T-helper 1 cell (primary cell): ENCODE results near the gene ZDHHC18.
"Not testable (repeated sequence)": the region's sequence is repeated elsewhere in the genome, so short reads cannot be mapped to it uniquely, and the experiment has no call there.

Experiments
- DNase-seq, 5 donors: peaks; one replicate each; pipeline ENCODE4 v3.0.0-alpha.2; 2012 to 2020

ZDHHC18 gene

DNA sequence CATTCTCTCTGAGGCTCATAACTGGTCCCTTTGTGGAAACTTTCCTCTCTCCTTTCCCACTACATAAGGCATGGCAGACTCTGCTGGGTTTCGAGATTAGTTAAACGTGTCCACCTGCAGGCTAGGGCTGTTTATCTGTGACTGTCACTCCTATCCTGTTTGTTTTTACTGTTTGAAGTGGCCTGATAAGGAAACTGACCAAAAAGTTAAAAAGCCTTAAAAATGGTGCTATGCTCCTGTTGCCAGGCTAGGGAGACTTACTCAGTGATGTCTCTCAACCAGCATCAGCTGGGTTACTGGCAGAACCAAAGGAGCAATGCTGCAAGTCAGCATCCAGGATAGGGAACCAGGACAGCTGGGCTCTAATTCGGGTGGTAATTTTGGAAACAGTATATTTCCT lies 34.9 kb upstream of the ZDHHC18 start:
- no peak for DNase-seq

DNA sequence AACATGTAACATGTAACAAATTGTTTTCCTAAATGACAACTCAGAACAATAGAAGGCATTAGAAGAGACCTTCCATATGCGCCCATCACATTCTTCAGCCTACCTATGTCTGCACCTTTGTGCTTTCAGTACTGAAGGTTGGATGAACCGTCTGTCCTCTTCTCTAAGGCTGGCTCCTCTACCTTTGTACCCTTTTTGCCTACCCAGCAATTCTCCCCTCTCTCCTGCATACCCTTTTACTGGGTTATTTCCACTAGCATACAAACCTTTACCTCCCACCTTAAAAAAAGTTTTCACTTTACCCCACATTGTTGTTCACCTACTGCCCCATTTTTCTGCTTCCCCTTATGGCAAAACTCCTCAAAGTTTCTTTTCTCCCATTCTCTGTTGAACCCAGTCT lies 33.6 kb upstream of the ZDHHC18 start:
- no peak for DNase-seq

DNA sequence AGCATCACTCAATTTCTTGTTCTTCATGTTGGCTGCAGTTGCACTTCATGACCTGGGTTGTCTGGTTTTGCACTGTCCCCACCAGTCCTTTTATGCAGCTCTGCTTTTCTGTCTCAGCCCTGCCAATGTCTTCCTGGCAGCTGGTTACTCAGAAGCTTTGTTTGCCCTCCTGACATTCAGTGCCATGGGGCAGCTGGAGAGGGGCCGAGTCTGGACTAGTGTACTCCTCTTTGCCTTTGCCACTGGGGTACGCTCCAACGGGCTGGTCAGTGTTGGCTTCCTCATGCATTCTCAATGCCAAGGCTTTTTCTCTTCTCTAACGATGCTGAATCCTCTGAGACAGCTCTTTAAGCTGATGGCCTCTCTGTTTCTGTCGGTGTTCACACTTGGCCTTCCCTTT lies 32.1 kb upstream of the ZDHHC18 start:
- DNase-seq, result no peak

DNA sequence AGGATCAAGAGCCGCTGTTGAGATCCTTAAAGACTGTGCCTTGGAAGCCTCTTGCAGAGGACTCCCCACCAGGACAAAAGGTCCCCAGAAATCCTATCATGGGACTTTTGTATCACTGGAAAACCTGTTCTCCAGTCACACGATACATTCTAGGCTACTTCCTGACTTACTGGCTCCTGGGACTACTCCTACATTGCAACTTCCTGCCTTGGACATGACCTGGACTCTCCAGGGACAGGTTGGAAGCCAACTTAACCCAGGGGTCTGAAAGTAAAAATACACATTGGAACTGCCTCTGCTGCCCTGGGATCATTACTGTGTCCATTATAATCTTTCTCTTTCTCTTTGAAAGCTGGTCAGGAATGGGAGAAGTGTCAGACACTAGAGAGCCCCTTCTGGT lies 28.9 kb upstream of the ZDHHC18 start:
- no peak for DNase-seq

DNA sequence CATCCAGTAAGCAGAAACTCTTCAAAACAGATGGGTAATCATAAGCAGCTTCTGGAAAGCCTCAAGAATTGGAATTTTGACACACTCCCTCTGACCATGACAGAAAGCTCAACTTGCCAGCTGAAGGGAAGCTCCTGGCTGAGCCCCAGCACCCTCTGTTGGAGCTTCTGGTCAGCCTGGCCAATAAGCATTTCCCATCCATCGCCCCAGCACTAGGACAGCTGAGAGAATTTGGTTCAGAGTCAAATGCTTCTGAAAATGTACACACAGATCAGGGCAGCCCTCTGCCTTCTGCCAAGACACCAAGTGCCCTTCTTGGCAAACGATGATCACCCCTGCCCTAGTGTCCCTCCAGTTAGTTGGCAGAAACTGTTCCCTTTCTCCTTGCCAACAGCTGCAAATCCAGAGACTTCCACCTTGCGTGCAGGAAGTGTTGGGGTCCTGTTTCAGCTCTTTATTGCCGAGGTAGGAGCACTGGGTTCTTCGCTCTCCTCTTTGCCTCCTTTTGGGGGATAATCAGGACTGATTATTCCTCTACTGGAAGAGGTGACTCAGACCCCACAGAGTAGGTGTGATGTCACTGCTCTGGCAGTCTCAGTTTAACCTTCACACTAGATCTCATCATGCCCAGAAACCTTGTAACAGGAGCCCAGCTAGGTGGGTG lies 26.9 kb upstream of the ZDHHC18 start:
- DNase-seq, result no peak

DNA sequence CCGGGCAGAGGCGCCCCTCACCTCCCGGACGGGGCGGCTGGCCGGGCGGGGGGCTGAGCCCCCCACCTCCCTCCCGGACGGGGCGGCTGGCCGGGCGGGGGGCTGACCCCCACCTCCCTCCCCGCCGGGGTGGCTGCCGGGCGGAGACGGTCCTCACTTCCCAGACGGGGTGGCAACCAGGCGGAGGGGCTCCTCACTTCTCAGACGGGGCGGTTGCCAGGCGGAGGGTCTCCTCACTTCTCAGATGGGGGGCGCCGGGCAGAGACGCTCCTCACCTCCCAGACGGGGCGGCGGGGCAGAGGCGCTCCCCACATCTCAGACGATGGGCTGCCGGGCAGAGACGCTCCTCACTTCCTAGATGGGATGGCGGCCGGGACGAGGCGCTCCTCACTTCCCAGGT lies 22.6 kb upstream of the ZDHHC18 start:
- not testable (repeated sequence) for DNase-seq

DNA sequence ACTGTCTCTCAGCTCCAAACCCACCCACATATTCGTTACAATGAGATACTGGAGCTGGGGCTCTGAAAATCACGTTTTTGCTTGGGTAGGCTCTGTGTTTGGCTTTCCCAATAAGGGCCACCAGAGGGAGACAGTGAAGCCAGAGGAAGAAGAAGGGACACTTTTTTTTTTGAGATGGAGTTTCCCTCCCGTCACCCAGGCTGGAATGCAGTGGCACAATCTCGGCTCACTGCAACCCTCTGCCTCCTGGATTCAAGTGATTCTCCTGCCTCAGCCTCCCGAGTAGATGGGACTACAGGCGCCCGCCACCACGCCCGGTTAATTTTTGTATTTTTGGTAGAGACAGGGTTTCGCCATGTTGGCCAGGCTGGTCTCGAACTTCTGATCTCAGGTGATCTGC lies 16.4 kb upstream of the ZDHHC18 start:
- DNase-seq, result peak; percentile 39 to 77 (median 70)

DNA sequence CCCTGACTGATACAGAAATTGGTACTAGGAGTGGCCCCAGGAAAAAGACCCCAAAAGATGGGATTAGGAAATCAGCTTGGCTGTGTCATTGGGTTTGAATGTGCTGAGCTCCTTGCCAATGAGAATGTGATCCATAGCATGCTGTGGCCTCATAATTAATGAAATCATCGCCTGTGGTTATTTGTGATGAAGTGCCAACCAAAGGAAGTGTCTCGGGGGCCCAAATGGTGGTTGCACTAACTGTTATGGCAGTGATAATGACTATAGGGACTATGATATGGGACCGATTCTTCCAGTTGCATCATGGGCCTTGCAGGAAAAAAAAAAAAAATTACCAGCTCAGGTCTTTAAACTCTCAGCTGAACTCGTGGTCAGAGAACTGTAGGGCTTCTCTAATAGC lies 15.4 kb upstream of the ZDHHC18 start:
- no peak for DNase-seq

DNA sequence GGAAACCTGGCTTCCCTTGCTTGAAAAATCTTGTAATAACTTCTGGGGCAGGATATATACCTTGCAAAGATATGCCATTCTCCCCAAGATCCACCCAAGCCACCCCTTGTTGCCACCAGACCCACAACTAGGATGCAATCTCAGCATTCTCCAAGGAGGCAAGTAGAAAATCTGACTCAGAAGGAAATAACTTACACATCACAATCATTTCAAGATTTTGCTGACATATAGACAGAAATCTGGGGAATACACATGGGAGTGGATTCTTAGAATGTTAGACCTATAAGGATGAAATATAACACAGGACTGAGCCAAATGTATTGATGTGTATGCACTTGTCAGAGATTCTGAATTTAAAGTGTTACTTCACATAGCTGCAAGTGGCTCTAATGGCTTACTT lies 14.8 kb upstream of the ZDHHC18 start:
- peak in 1 of 5 donors; percentile 52 for DNase-seq

DNA sequence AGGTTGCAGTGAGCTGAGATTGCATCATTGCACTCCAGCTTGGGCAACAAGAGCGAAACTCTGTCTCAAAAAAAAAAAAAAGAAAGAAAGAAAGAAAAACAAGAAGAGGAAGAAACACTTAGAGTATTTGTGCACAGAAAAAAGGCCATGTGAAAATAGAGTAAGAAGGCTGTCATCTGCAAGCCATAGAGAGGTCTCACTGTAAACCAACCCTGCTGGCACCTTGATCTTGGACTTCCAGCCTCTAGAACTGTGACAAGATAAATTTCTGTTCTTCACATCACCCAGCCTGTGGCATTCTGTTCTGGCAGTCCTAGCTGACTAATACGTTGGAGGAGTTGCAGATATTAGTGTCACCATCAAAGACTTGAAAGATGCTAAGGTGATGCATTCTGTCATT lies 12.1 kb upstream of the ZDHHC18 start:
- DNase-seq, result no peak

DNA sequence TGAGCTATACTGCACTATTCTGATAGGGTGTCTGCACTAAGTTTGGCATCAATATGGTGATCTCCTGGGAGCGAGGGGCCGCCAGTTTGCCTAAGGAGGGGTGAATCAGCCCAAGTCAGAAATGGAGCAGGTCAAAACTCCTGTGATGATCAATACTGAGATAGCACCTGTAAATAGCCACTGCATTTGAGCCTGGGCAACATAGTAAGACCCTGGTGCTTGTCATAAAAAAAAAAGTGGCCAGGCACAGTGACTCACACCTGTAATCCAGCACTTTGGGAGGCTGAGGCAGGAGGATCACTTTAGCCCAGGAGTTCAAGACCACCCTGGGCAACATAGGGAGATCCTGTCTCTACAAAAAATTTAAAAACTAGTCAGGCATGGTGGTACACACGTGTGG lies 11.6 kb upstream of the ZDHHC18 start:
- DNase-seq, result no peak

DNA sequence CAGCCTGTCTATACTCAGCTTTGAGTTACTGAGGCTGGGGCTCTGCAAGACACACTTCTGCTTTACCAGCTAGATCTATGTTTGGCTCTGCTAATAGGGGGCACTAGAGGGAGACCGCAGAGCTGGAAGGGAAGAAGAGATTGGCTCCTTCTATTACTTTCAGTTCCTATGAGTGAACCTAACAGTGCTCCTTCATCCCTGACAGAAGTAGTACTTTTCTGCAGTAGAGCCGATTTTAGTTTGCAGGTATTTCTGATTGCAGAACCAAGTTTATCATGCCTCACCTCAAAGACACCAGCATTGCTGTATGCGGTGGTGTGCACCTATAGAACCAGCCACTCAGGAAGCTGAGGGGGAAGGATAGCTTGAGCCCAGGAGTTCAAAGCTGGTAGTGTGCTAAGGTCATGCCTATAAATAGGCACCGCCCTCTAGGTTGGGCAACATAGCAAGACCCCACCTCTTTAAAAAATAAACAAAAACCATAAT lies 5.7 kb upstream of the ZDHHC18 start:
- DNase-seq, result peak in 1 of 5 donors; percentile 38

DNA sequence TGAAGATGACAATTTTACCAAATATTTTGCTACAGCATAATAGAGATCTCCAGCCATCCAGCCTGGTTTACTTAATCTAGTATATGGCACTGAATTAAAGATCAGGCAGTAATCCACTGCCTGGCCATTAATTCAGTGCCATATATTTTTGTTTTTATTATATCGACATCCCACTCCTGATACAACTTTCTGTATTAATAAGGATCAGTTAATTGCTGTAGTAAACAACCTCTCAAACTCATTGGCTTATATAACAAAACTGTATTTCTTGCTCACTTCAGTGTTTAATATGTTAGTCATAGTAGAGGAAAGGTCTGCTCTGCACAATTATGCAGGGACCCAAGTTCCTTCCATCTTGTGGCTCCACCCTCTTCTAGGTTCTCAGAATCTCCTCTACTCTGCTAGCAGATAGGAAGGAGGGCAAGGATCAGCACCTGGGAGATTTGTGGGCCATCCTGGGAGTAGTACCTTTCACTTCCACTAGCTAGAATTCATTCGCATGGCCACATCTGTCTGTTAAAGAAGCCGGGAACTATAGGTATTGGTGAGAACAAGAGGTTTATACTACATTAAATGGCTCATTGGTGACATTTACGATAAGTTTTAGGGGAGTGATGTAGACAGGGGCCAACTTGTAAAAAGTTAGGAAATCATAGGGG lies 3.6 kb upstream of the ZDHHC18 start:
- DNase-seq, result no peak

DNA sequence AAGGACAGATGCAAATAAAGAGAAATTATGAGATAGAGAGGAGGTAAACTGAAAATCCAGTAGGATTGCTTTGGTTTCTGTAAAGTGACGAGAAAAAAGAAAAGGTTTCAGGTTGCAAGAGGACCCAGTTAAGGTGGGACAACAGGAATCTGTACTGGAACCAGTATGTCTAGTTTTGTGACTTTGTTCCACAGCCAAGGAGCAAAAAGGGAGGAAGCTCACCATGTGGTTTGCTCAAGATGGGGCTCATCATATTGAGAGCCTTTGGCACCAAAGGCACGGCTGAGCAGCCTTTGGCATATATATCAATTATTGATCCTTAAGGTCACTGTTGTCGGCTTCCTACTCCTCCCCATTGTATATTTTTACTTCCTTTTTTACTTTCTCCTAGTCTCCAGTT lies 1.8 kb upstream of the ZDHHC18 start:
- DNase-seq, result no peak

DNA sequence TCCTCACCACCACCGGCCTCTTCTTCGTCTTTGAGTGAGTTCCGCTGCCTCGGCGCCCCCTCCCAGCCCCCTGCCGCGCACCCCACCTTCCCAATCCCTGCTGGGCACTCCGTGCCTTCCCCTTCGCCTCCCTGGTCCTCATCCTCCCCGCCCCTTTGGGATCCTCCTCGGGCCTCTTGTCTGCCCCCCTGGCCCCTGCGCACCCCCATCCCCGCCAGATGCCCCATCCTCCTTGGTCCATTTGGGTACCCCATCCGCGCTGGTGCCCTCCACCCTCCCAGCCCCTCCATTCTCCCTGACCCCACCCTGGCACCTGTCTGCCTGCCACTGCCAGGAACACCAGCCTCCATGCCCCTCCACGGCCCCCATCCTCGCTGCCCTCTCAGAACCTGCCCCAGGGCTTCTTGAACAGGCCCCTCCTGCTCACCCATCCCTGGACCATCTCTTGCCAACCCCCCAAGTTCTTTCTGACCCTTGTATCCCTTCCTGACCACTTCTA lies 667 bp downstream of the ZDHHC18 start:
- DNase-seq, result no peak

DNA sequence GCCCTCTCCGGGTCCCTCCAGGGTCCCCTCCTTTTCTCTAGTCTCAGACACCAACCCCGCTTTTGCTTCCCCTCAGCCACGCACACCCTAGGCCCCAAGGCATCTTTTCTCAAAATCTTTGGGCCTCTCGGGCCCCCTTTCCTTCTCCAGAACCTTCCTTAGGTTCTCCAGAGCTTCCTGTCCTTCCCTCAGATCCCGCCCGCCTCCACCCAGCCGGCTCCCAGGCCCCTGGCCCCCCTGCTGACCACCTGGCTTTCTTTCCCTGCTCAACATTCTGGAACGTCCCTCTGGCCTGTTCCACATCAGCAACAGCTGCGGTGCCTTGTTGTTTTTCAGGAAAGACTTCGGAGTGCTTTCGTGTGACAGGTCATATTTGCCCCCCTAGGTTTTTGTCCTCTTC lies 1.2 kb downstream of the ZDHHC18 start:
- no peak for DNase-seq

DNA sequence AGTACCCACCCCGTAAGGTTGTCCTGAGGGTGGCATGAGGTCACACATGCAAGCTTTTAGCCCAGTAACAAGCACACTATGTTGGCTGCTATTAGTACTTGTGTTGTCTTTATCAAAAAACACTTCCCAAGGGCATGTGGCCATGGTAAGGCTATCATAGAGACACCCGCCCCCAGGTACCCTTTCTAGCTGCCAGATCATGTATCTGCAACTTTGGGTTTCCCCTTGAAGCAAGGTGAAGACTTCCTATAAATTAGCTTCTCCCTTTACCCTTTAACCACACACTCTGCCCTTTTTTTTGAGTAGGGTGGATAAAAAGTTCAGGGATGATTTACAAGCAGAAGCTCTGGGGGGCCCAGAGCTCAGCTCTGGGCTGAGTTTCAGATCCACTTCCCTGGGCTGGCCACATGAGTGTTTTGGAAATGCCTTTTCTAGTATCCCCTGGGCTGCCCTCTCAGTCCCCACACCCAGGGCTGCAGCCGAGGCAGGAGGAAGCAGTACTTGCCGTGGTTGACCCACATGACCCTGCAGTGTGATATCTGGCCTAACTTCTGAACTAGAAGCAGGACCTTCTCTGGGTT lies 2.0 kb downstream of the ZDHHC18 start:
- no peak for DNase-seq

DNA sequence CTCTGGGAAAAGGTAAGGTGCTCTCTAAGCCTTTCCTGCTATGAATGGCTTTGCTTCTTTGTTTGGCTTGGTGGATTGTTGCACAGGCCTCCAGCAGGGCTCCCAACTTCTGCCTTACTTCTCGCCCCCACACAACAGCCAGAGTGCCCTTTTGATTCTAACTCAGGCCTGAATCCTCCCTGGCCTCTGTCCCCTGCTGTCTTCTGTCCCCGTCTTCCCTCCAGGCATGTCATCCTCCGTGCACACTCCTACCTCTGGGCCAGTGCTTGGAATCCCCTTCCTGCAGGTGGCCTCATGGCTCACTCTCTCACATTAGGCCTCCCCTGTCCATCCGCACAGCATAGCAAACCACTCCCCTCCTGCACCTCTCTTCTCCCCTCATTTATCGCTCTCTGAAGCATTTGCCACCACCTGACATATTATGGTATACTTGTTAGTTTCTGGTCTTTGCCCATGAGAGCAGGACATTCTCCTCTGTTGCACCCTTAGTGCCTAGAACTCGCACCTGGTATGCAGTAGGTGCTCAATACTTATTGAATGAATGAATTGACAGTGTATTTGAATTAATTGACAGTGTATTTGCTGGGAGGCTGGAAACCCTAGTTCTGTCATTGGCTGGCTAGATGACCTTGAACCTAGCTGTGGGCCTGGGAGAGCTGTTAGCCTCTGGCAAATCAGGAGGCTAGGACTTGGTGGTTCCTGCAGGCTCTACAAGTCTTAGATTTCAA lies 2.9 kb downstream of the ZDHHC18 start:
- DNase-seq, result no peak

DNA sequence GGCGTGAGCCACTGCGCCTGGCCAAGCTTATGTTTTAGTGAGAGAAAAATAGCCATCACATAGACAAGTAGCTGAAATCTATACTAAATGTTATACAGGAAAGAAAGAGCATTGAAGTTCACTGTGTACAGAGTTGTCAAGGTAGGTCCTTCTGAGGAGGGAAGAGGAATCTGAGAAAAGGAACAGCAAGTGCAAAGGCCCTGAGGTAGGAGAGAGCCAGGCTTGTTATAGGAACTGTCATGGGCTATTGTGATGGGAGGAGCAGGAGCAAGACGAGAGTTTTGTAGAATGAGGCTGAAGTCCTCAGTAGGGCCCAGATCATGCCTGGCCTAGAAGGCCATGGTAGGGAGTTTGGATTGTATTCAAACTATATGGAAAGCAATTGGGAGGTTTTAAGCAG lies 4.6 kb downstream of the ZDHHC18 start:
- DNase-seq, result no peak

DNA sequence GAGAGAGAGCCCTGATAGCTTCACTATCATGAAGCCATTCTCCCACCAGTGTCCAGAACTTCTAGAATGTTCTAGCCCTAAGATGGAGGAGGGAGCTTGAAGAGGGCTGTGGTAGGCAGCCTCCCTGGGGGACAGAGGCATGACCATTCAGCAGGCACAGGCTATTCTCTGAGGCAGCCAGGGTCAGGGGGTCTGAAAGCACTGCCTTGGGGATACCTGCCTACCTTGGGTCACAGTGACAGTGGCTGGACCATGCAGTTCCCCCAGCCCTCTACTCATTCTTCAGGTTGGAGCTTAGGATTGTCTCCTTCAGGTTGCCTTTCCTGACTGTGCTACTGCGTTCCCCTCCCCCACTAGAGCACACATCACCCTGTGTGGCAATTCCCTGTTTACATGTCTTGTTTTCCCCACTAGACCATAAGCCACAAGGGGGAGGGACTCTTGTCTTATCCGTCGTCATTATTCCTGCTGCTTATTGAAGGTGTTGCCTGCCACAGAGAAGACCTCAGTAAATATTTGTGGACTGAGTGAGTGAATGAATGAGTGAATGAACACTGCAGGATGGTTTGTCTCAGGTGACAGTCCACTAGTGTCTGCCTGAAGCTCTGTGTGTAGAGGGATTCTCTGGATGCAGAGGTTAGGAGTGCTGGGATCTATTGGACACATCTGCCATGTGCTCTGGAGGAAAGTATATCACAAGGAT lies 5.2 kb downstream of the ZDHHC18 start:
- DNase-seq, result no peak

DNA sequence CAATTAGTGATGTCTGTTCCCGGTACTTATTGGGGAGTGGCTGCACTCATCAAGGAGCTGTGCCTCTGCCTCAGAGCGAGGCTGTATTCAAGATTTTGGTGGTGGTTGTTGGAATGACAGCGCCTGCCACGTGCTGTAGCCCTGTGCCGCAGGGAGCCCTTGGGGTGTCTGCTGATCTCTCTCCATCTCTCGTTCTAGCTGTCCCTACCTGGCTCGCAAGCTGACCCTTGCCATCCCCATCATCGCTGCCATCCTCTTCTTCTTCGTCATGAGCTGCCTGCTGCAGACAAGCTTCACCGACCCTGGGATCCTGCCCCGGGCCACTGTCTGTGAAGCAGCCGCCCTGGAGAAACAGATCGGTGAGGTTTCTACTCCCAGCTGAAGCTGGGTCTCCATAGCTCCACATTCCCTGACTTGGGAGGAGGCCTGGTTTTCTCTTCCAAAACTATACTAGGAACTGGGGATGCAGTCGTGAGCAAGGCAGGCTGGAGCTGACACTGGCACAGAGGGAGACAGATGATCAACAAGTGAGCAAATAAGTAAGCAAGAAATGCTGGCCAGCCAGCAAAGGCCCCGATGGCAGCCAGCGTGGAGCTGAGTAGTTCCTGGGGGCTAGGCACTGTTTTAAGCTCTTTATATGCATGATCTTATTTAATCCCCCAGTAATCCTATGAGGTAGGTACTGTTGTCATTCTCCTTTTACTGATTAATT lies 5.9 kb downstream of the ZDHHC18 start:
- no peak for DNase-seq
